ENCODE results near the gene PCDH9.

Gene PCDH9

GRCh38 chr13:66952507-66952906 lies 277.6 kb downstream of the PCDH9 start:
- DNase-seq: no peak

DNA sequence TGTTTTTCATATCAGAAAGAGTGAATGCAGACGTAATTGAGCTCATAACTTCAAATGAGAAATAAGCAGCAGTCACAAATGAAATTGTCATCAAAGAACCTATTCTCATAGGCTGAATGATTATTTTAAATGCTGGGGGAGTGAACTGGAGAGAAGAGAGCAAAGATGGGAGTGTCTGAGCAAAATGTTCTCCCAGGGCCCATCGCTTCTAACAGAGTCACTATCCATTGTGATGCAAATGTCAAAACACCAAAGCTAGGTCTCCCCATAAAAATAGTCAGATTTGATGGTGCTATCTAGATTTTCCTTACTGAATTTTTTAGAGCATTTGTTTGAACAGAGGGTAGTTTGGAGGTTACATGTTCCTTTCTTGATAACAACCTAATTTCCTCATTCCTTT lies 278.7 kb downstream of the PCDH9 start:
- DNase-seq: no peak

DNA sequence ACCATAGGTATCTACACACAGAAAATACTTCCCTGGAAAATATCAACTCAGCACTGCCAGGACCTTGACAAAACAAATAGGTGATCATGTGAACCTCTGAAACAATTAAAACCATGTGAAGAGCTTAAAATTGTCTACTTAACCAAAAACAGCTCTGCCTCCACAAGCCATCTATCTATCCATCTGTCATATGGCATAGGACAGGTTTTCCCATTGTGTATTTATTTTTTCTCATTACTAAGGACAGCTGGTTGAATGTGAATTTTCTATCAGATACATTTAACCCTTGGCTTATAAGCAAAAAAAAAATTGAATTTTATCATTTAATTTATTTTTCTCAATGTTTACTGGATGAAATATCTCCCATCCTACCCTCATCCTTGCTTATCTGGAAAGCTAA lies 279.5 kb downstream of the PCDH9 start:
- DNase-seq: no peak

GRCh38 chr13:66948910-66949309 lies 281.2 kb downstream of the PCDH9 start:
- DNase-seq: no peak

DNA sequence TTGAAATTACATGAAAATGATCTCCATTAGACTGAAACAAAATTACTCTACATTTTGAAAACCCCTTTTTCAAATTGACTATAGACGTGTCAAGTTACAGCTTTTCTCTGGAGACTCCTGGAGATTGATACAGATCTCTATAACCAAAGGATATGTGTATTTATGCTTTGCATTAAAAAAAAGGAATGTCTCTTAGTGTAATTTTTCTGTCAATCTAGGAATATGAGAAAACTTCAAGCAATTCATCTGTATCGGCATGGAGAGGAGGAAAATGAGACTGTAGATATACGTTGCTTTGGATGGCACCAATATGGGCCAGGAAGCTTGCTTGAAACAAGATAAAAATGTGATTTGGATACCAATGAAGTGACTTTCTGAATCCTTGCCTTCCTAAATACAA lies 286.6 kb downstream of the PCDH9 start:
- no peak for DNase-seq

DNA sequence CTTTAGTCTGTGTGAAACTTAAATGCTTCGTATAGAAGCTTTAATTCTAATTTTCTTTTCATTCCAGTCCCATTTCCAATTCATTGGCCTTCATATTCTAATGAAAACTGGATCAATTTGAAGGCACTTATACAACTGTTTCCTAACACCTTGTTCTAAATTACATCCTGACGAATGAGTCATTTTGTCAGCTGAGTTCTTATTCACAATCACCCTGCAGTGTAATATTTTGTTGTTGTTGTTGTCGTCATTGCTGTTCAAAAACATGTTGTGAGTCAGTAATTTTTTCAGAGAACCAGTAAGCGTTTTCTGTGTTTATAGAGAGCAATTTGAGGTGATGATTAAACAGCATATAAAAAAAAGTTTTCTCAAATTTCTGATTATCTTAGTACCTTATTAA lies 290.0 kb downstream of the PCDH9 start:
- DNase-seq: no peak

- no peak for DNase-seq
Measured at GRCh38 chr13:66937423-66937822, 292.7 kb downstream of the PCDH9 start.

- no peak for DNase-seq
Measured at GRCh38 chr13:66933994-66934393, 296.1 kb downstream of the PCDH9 start.

GRCh38 chr13:66933527-66933926 lies 296.6 kb downstream of the PCDH9 start:
- no peak for DNase-seq

DNA sequence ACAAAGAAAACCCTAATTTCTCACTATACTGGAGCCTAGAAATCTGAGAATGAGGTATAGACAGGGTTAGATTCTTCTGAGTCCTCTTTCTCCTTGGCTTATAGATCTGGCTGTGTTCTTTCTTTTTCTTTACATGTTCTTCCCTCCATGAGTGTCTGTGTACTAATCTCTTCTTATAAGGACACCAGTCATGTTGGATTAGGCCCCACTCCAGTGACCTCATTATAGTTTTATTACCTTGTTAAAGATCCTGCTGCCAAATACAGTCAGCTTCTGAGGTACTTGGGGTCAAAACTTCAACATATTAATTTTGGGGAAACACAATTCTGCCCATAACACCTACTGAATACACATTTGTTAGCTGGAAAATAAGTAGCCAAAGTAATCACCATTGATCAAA lies 302.6 kb downstream of the PCDH9 start:
- DNase-seq: no peak

DNA sequence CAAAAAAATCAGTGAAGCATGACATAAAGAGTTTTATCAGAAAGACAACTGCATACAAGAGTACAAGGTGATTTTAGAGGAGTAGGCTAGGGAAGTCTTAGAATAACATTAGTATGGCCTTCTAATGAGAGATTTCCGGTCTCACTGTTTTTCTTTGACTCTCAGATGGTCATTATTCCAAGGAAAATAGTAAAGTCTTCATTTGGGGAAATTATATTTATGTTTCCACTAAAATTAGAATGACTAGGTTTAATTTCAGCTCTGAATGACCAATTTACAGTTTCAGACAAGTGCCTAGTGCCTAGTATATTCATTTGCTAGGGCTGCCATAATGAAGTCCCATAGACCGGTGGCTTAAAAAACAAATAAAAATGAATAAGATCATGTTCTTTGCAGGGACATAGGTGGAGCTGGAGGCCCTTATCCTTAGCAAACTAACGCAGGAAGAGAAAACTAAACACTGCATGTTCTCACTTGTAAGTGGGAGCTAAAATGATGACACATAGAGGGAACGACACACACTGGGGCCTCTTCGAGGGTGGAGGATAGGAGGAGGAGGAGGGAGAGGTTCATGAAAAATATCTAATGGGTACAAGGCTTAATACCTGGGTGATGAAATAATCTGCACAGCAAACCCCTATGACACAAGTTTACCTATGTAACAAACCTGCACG lies 303.1 kb downstream of the PCDH9 start:
- no peak for DNase-seq

GRCh38 chr13:66926200-66926850 lies 303.8 kb downstream of the PCDH9 start:
- DNase-seq: no peak

DNA sequence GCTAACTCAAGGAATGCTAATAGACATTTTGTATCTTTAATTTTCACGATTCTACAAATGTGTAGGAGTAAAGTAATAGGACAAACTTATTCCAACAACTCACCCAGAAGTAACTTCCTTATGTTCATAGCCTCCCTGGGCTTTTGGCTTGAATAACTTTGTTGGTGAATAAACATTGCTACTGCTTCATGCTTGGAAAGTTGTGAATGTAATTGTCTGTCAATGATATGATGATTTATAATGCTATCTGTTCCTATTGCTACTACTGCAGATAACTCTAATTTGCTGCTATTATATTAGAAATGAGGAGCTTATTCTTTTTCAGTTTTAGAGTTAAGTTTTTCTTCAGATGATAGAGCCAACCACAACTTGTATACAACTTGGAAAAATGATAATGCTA lies 307.7 kb downstream of the PCDH9 start:
- no peak for DNase-seq

GRCh38 chr13:66921437-66921836 lies 308.7 kb downstream of the PCDH9 start:
- DNase-seq: no peak

DNA sequence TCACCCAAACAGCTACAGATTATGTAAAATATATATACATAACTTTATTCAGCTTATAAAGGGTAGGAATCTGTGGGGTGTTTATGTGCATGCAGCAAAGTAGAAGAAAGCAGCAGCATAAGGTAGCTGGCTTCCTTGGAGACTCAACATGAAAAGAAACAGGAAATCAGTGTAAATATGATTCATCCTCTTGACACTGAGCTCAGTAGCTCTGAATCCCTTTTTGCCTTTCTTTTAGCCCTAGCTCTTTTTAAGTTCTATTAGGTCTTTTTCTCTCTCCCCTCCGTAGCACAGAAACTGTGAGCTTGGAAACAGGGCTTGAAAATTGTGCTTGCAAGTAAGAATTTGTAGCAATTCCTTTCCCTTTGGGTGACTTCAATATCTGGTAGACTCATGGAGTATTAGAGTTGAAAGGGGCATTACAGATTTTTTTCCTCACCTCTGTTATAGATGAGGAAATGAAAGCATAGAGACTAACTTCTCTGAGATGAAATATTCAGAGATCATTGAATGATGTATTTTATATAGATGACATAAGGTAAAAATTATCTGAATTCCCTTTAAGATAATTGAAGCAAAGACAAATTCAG lies 314.4 kb downstream of the PCDH9 start:
- DNase-seq: no peak

GRCh38 chr13:66914155-66914554 lies 316.0 kb downstream of the PCDH9 start:
- DNase-seq: no peak

DNA sequence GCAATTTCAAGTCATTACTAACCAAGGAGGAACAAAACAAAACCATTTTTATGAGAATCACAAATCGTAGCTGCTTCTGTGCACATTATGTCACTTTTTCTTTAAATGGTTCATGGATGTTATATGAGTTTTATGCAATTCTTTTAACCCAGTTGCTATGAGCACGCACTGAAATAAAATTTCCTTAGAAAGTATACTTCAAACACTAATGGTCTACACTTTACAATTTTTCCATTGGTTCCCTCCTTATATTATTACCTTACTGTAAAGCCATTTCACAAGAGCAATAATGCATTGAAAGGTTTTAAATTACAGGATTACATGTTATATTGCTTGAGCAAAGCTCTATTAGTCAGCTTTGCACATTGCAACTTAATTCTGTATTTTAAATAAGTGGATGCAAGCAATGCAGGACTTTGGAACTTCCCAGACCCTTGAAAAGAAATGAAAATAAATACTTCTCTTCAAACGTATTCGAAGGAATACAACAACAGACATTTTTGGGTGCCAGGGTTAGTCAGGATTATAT lies 318.7 kb downstream of the PCDH9 start:
- DNase-seq: no peak

GRCh38 chr13:66899955-66900354 lies 330.2 kb downstream of the PCDH9 start:
- DNase-seq: no peak

DNA sequence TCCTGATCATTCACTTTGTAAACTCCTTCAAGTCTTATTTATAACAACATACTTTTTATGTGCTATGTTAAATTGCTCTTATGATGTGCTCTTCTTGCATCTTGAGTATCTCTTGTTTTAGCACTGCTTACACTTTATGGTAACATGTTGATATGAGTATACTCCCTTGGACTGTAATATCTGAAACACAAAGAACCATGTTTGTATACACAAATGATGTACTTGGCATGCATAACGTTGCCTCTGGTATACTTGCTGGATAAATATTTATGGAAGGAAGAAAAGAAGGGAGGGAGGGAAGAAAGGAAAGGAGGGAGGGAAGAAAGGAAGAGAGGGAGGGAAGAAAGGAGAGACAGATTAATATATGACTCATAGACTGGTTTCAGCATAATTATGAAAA lies 333.2 kb downstream of the PCDH9 start:
- no peak for DNase-seq

DNA sequence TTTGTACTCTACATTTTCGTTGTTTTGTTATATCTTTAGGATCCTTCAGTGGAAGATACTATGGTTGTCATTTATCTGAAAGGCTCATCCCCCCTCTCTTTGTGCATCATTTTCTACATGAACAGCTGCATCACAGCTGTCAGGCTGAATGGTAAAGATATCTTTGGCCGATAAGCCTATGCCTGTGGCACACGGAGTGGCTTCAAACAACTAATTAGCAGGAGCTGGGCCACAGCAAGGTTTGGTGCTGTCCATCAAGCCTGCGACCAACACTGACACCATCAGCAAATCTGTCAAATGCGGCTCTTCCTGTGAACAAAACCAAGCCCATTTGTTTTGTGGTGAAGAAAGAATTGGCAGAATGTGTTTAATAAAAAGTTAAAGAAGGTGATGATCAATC lies 334.4 kb downstream of the PCDH9 start:
- DNase-seq: no peak

- DNase-seq: no peak
Measured at GRCh38 chr13:66895320-66895719, 334.8 kb downstream of the PCDH9 start.

DNA sequence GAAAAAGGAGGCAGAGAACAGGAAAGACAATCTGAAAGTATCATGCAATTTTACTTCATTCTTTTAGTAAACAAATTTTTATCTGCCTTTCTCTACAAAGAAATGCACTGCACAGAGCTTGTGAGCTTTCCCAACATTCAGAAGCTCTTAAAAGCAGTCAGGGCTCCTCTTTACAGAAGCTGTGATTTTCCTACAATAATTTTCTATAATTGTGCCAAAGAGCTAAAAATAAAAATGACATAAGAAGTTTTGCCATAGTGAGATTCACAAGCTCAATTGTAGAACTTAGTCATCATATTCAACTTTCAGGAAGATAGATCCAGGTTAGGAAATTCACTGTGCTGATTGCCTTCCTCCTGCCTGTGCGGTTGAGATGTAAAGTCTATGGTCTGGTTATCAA lies 341.4 kb downstream of the PCDH9 start:
- DNase-seq: no peak

DNA sequence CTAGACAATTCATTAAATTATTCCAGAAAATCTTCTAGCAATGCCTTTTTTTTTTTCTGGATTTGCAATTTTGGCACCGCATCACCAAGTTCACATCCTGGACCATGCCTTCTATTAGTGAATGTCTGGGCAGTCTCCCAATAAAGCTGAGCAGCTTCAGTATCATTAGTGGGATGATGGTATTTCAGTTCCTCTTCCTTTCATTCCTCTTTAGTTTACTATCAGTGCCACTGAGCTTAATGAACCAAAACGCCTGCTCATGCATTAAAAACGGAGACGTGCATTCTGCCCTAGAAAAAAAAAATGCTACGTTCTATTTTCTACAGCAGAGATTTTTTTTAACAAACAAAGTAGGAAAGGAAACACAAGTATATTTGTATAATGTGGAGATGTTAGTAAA lies 343.0 kb downstream of the PCDH9 start:
- DNase-seq: peak; percentile 12

DNA sequence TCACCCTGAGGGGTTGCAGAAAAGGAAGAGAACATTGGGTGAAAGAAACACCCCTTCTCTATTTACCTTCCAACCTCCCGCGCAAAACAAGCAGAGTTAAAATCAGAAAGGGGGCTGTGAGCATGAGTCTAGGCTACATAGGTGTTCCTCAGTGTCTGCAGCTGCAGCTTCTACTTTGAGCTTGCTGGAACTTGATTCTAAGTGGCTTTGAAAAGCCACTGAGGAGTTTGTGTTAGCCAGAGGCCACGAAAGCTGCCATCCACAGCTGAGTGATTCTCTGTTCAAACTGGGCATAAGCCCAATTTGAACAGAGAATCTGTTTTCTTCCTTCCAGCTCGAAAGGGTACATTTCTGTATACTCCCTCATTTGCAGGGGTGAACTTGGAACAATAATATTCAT lies 343.9 kb downstream of the PCDH9 start:
- no peak for DNase-seq

All from RPMI8226 (cell line).